HepG2 (cell line): ENCODE measurements around the gene CTNND1. TPM values are rescaled to one million over a fixed set of nuclear protein-coding genes. Genes with fewer than 3 reads are reported as not detected.

ENCODE experiments used
- BRCA1 ChIP-seq: sonication (generic); formaldehyde crosslinking; IDR thresholded peaks from 2 replicates; pipeline ENCODE4 v1.4.0; 2020; ENCODE audit warnings: missing genetic modification reagents
- ESRRA ChIP-seq: sonication (generic); formaldehyde crosslinking; IDR thresholded peaks from 2 replicates; pipeline ENCODE4 v1.5.1; 2020; ENCODE audit warnings: mild to moderate bottlenecking, low read depth, missing genetic modification reagents
- GATA4 ChIP-seq: sonication (generic); IDR thresholded peaks from 2 replicates; pipeline ENCODE4 v1.6.1; 2016; ENCODE audit warnings: antibody characterized with exemption, low read depth, borderline replicate concordance
- MIER3 ChIP-seq: IDR thresholded peaks from 2 replicates; pipeline ENCODE4 v1.6.1; 2016; ENCODE audit warnings: missing compliant biosample characterization, borderline replicate concordance
- NKX3-1 ChIP-seq: sonication (generic); formaldehyde crosslinking; IDR thresholded peaks from 2 replicates; pipeline ENCODE4 v1.5.0; 2020; ENCODE audit warnings: missing genetic modification reagents
- NR3C1 ChIP-seq: sonication (generic); formaldehyde crosslinking; IDR thresholded peaks from 2 replicates; pipeline ENCODE4 v1.4.0; 2020; ENCODE audit warnings: missing genetic modification reagents
- PHF5A ChIP-seq: IDR thresholded peaks from one replicate; pipeline ENCODE4 v1.6.1; 2018; ENCODE audit warnings: low read depth, missing genetic modification reagents; ENCODE audit not compliant: unreplicated experiment
- PHF8 ChIP-seq: sonication (generic); formaldehyde crosslinking; IDR thresholded peaks from 2 replicates; pipeline ENCODE4 v1.5.0; 2020; ENCODE audit warnings: missing genetic modification reagents
- POLR2A ChIP-seq, 2 experiments: IDR thresholded peaks; 2 replicates each; pipeline ENCODE4 v1.6.1; 2011; ENCODE audit warnings: low read depth in 2 of 2, low read length in 2 of 2, mild to moderate bottlenecking in 1 of 2, moderate library complexity in 1 of 2; ENCODE audit not compliant: insufficient read depth in 1 of 2
- RFXAP ChIP-seq: sonication (generic); formaldehyde crosslinking; IDR thresholded peaks from 2 replicates; pipeline ENCODE4 v1.4.0; 2020; ENCODE audit warnings: missing genetic modification reagents, borderline replicate concordance
- SP140L ChIP-seq: sonication (generic); formaldehyde crosslinking; IDR thresholded peaks from 2 replicates; pipeline ENCODE4 v1.4.0; 2020; ENCODE audit warnings: missing genetic modification reagents, borderline replicate concordance
- TBL1XR1 ChIP-seq: fragments of 150-350 bp; IDR thresholded peaks from 2 replicates; pipeline ENCODE4 v1.6.1; 2014; ENCODE audit warnings: borderline replicate concordance, low read length; ENCODE audit not compliant: partially characterized antibody
- TCF12 ChIP-seq, 2 experiments: fragments of 450-650 bp in 1 of 2; sonication (generic) in 1 of 2; formaldehyde crosslinking in 1 of 2; IDR thresholded peaks; 2 replicates each; pipeline versions ENCODE4 v1.6.1 to v1.8.0; 2017 to 2022; ENCODE audit warnings: antibody characterized with exemption in 1 of 2, mild to moderate bottlenecking in 1 of 2, missing genetic modification reagents in 1 of 2, moderate library complexity in 1 of 2
- ZBTB21 ChIP-seq: sonication (generic); formaldehyde crosslinking; IDR thresholded peaks from 2 replicates; pipeline ENCODE4 v1.4.0; 2020; ENCODE audit warnings: missing genetic modification reagents
- ZFP37 ChIP-seq: sonication (generic); formaldehyde crosslinking; IDR thresholded peaks from 2 replicates; pipeline ENCODE4 v1.4.0; 2020; ENCODE audit warnings: missing genetic modification reagents, borderline replicate concordance
- ZFX ChIP-seq: sonication (generic); formaldehyde crosslinking; IDR thresholded peaks from 2 replicates; pipeline ENCODE4 v1.4.0; 2020; ENCODE audit warnings: mild to moderate bottlenecking, low read depth, missing genetic modification reagents, moderate library complexity
- ZKSCAN5 ChIP-seq: sonication (generic); formaldehyde crosslinking; IDR thresholded peaks from 2 replicates; pipeline ENCODE4 v1.5.1; 2020; ENCODE audit warnings: mild to moderate bottlenecking, missing genetic modification reagents
- ZNF263 ChIP-seq: sonication (generic); formaldehyde crosslinking; IDR thresholded peaks from 2 replicates; pipeline ENCODE4 v1.4.0; 2020; ENCODE audit warnings: missing genetic modification reagents
- ZNF292 ChIP-seq: sonication (generic); formaldehyde crosslinking; IDR thresholded peaks from 2 replicates; pipeline ENCODE4 v1.8.1; 2022; ENCODE audit warnings: mild to moderate bottlenecking, low read depth, missing genetic modification reagents, borderline replicate concordance
- ZNF383 ChIP-seq: sonication (generic); formaldehyde crosslinking; IDR thresholded peaks from 2 replicates; pipeline ENCODE4 v1.4.0; 2020; ENCODE audit warnings: missing genetic modification reagents, mild to moderate bottlenecking, borderline replicate concordance
- ZNF607 ChIP-seq: sonication (generic); formaldehyde crosslinking; IDR thresholded peaks from 2 replicates; pipeline ENCODE4 v1.5.1; 2020; ENCODE audit warnings: missing genetic modification reagents, mild to moderate bottlenecking, borderline replicate concordance
- ZNF782 ChIP-seq: sonication (generic); formaldehyde crosslinking; IDR thresholded peaks from 2 replicates; pipeline ENCODE4 v1.4.0; 2020; ENCODE audit warnings: missing genetic modification reagents, mild to moderate bottlenecking, borderline replicate concordance
- polyA plus RNA-seq, 8 experiments: library from polyadenylated mRNA; depleted of rRNA in 3 of 8; stranded (reverse) in 7 of 8; unstranded in 1 of 8; fragments of >200 nt; fragmentation: Illumina TruSeq in 4 of 8; extraction: Trizol in 4 of 8; gene quantifications; 2 replicates each; pipeline versions ENCODE4 v1.2.1 to v1.2.3, GENCODE V29; 2011 to 2016; ENCODE audit warnings: low read depth in 4 of 8, missing spikeins in 1 of 8, mixed read lengths in 1 of 8; ENCODE audit not compliant: insufficient read depth in 1 of 8
- total RNA-seq, 5 experiments: library from RNA; depleted of rRNA; stranded (reverse); fragments of >200 nt; fragmentation: Illumina TruSeq; extraction: Trizol; gene quantifications; 2 replicates each; pipeline ENCODE4 v1.2.3, GENCODE V29; 2016; ENCODE audit warnings: low read depth in 1 of 5
- TF ChIP-seq, protein P1 (sequence below): IDR thresholded peaks from 2 replicates; pipeline ENCODE4 v1.6.1; 2012; ENCODE audit warnings: low read length, improper control_type of control experiment
- TF ChIP-seq, protein P2 (sequence below): sonication (generic); formaldehyde crosslinking; IDR thresholded peaks from 2 replicates; pipeline ENCODE4 v1.4.0; 2020; ENCODE audit warnings: missing genetic modification reagents
- TF ChIP-seq, protein P3 (sequence below): sonication (generic); formaldehyde crosslinking; IDR thresholded peaks from 2 replicates; pipeline ENCODE4 v1.5.1; 2020; ENCODE audit warnings: missing genetic modification reagents, mild to moderate bottlenecking, borderline replicate concordance

CTNND1 gene
- total and polyA plus RNA-seq, 2 of the 13 experiments (the other 11 are each of a cell fraction or from before 2014, with no cell fraction given): 117 to 128 TPM

DNA sequence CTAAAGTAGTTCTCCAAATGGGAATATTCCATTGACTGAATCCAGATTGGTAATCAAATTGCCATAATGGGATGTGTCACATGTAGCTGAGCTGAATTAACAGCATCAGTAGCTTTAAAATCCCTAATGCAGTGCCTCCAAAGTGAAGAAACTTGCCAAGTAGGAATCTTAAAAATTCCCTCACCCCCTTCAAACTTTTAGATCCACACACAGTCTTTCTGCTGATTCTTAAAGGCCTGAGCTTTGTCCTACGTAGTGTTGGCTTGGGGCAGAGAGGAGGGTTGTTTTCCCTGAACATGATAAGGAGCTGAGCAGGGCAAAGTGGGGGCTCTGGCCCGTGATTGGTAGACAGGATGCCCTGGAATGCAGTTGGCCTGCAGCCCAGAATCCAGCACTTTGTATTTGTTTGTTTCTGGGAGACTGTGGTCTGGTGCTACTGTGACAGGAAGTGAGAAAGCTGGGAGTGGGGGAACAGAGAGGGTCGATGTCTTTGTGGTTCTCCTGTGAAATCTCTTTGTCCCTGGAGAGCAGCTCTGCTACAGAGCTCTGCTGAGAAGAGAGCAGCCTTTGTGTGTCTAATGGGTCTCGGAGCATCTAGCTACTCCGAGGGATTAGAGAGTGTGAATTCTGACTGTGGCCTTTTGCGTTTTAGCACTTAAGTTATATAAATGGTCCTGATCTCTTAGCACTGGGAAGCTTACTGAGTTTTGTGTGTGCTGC lies 16.9 kb downstream of the CTNND1 start (continued):
- TF ChIP-seq ZNF782 (CRISPR knock-in tag): no peak
- TF ChIP-seq BRCA1 (CRISPR knock-in tag): no peak
- peak; percentile 83 for TF ChIP-seq ZKSCAN5 (CRISPR knock-in tag)
- peak; percentile 63; the same call in 1 of the 2 replicates for TF ChIP-seq ESRRA (CRISPR knock-in tag)
- peak; percentile 57 for TF ChIP-seq TBL1XR1
- TF ChIP-seq ZFP37: no peak
- peak; percentile 56; the same call in 1 of the 2 replicates for TF ChIP-seq ZFX (CRISPR knock-in tag)
- TF ChIP-seq GATA4: peak; percentile 65; the same call in 1 of the 2 replicates
- TF ChIP-seq, protein P1, sequence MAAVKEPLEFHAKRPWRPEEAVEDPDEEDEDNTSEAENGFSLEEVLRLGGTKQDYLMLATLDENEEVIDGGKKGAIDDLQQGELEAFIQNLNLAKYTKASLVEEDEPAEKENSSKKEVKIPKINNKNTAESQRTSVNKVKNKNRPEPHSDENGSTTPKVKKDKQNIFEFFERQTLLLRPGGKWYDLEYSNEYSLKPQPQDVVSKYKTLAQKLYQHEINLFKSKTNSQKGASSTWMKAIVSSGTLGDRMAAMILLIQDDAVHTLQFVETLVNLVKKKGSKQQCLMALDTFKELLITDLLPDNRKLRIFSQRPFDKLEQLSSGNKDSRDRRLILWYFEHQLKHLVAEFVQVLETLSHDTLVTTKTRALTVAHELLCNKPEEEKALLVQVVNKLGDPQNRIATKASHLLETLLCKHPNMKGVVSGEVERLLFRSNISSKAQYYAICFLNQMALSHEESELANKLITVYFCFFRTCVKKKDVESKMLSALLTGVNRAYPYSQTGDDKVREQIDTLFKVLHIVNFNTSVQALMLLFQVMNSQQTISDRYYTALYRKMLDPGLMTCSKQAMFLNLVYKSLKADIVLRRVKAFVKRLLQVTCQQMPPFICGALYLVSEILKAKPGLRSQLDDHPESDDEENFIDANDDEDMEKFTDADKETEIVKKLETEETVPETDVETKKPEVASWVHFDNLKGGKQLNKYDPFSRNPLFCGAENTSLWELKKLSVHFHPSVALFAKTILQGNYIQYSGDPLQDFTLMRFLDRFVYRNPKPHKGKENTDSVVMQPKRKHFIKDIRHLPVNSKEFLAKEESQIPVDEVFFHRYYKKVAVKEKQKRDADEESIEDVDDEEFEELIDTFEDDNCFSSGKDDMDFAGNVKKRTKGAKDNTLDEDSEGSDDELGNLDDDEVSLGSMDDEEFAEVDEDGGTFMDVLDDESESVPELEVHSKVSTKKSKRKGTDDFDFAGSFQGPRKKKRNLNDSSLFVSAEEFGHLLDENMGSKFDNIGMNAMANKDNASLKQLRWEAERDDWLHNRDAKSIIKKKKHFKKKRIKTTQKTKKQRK: no peak
- TF ChIP-seq ZNF292 (CRISPR knock-in tag): peak; percentile 69; the same call in 1 of the 2 replicates
- TF ChIP-seq PHF5A (CRISPR knock-in tag): peak; percentile 73
- TF ChIP-seq, protein P2, sequence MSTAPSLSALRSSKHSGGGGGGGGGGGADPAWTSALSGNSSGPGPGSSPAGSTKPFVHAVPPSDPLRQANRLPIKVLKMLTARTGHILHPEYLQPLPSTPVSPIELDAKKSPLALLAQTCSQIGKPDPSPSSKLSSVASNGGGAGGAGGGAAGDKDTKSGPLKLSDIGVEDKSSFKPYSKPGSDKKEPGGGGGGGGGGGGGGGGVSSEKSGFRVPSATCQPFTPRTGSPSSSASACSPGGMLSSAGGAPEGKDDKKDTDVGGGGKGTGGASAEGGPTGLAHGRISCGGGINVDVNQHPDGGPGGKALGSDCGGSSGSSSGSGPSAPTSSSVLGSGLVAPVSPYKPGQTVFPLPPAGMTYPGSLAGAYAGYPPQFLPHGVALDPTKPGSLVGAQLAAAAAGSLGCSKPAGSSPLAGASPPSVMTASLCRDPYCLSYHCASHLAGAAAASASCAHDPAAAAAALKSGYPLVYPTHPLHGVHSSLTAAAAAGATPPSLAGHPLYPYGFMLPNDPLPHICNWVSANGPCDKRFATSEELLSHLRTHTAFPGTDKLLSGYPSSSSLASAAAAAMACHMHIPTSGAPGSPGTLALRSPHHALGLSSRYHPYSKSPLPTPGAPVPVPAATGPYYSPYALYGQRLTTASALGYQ (CRISPR knock-in tag): no peak
- TF ChIP-seq PHF8 (CRISPR knock-in tag): no peak
- no peak for TF ChIP-seq ZBTB21
- TF ChIP-seq ZNF263 (CRISPR knock-in tag): no peak
- no peak for TF ChIP-seq TCF12 (IDR thresholded peaks at IDR 0.05)
- TF ChIP-seq TCF12 (CRISPR knock-in tag; IDR thresholded peaks at IDR 0.05): no peak
- no peak for TF ChIP-seq NKX3-1 (CRISPR knock-in tag)
- TF ChIP-seq, protein P3, sequence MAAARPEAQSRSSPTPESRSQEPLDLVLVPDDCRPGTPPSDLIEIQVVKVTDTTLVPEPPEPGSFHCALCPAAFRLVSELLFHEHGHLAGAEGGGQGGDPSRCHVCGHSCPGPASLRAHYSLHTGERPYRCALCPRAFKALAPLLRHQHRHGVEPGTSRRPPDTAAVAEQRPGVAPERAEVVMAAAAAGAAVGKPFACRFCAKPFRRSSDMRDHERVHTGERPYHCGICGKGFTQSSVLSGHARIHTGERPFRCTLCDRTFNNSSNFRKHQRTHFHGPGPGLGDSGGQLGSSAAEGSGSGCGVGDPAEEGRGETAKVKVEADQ (CRISPR knock-in tag): 0 out of 2 replicates have a peak, but pooled peaks have one; percentile 11
- TF ChIP-seq SP140L (CRISPR knock-in tag): no peak
- TF ChIP-seq MIER3: no peak
- peak; percentile 26; the same call in 1 of the 2 replicates for TF ChIP-seq RFXAP (CRISPR knock-in tag)
- TF ChIP-seq ZNF383 (CRISPR knock-in tag): no peak
- no peak for TF ChIP-seq NR3C1 (CRISPR knock-in tag)
- no peak for TF ChIP-seq ZNF607
- TF ChIP-seq POLR2A (IDR thresholded peaks at IDR 0.05; ENCODE audit: insufficient read depth in 1 of 2, low read depth in 2 of 2, low read length in 2 of 2): peak; percentile 53 to 90; a peak in 3 of 4 replicates
